Glutamatergic neuron (in vitro differentiated cells): Measurements from ENCODE around the gene CABS1. TPM values are rescaled to one million over a fixed set of nuclear protein-coding genes. Genes with fewer than 3 reads are reported as not detected.

Source experiments
- DNase-seq: peaks from one replicate; pipeline ENCODE4 v3.0.0; 2022
- H3K27ac Mint-ChIP-seq: one replicate; pipeline ENCODE4 v1.8.0; 2020; ENCODE audit warnings: mild to moderate bottlenecking, mixed read lengths, inconsistent platforms; ENCODE audit not compliant: unreplicated experiment
- H3K27me3 Mint-ChIP-seq: one replicate; pipeline ENCODE4 v1.8.0; 2020; ENCODE audit warnings: mild to moderate bottlenecking, moderate library complexity, mixed read lengths, inconsistent platforms; ENCODE audit not compliant: unreplicated experiment
- H3K36me3 Mint-ChIP-seq: one replicate; pipeline ENCODE4 v1.8.0; 2020; ENCODE audit warnings: mild to moderate bottlenecking, mixed read lengths, inconsistent platforms; ENCODE audit not compliant: unreplicated experiment
- H3K4me1 Mint-ChIP-seq: one replicate; pipeline ENCODE4 v1.8.0; 2020; ENCODE audit warnings: mild to moderate bottlenecking, low read depth, mixed read lengths, inconsistent platforms; ENCODE audit not compliant: unreplicated experiment
- H3K4me3 Mint-ChIP-seq: one replicate; pipeline ENCODE4 v1.8.0; 2020; ENCODE audit warnings: mild to moderate bottlenecking, mixed read lengths, inconsistent platforms; ENCODE audit not compliant: unreplicated experiment
- H3K9me3 Mint-ChIP-seq: one replicate; pipeline ENCODE4 v1.8.0; 2020; ENCODE audit warnings: mild to moderate bottlenecking, moderate library complexity, mixed read lengths, inconsistent platforms; ENCODE audit not compliant: unreplicated experiment
- CTCF ChIP-seq: fragments of 200-600 bp; sonication (generic); IDR thresholded peaks from one replicate; pipeline ENCODE4 v1.5.0; 2021; ENCODE audit not compliant: partially characterized antibody, unreplicated experiment
- long read RNA-seq: library from polyadenylated mRNA; unstranded; transcript quantifications from one replicate; pipeline ENCODE4 v2.0.0, GENCODE V29; 2020; ENCODE audit not compliant: unreplicated experiment
- total RNA-seq: library from RNA; stranded (reverse); fragmentation: NEBNext Ultra II Directional; extraction: Animal tissue kit (Norgen Biotek cat#: 25700); gene quantifications from one replicate; pipeline ENCODE4 v1.2.1, GENCODE V29; 2021; ENCODE audit not compliant: unreplicated experiment

CABS1 gene
- total RNA-seq = not detected
- long read RNA-seq = 0 reads

- Mint-ChIP-seq H3K27ac (no peak within 1 kb of the TSS), H3K4me3 (no peak within 1 kb of the TSS), H3K27me3 (no peaks in the 10 kb centered on the region), H3K4me1 (no peaks in the 10 kb centered on the region), H3K36me3 (no peaks in the 10 kb centered on the region), H3K9me3 (no peaks in the 10 kb centered on the region)
- no peak for DNase-seq
- no peak for TF ChIP-seq CTCF
These were observed at the start of gene CABS1 for GRCh38 chr4:70334681-70335080. CABS1 (plus strand) TSS chr4:70334981; CDS start chr4:70335040, 59 bp downstream.

DNA sequence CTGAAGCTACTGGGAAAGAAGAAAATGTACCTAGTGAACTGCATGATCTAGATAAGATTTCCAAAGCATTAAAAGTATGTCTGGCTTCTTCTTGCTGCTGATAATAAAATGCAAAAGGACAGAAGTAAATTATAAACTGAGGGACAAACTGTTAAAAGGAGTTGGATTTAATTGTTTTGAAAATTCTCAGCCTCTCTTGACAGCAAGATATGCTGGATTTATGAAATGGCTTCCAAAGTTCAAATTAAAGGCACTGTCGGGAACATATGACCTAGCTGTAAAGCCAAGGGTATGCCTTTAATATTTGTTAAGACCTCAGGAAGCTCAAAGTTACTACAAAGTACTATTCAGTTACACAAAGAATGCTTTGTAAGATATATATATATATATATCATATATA lies 46.1 kb upstream of the CABS1 start:
- H3K27ac Mint-ChIP-seq = no peak overlapping the region
- no peaks in the 10 kb centered on the region for H3K9me3 Mint-ChIP-seq
- H3K4me3 Mint-ChIP-seq = no peak overlapping the region
- H3K27me3 Mint-ChIP-seq = no peaks in the 10 kb centered on the region
- H3K4me1 Mint-ChIP-seq = no peaks in the 10 kb centered on the region
- H3K36me3 Mint-ChIP-seq = no peaks in the 10 kb centered on the region
- TF ChIP-seq CTCF = no peak
- DNase-seq = no peak

- no peak overlapping the region for H3K27ac Mint-ChIP-seq
- no peak for TF ChIP-seq CTCF
- no peaks in the 10 kb centered on the region for H3K36me3 Mint-ChIP-seq
- no peaks in the 10 kb centered on the region for H3K4me1 Mint-ChIP-seq
- H3K4me3 Mint-ChIP-seq = no peak overlapping the region
- no peaks in the 10 kb centered on the region for H3K27me3 Mint-ChIP-seq
- H3K9me3 Mint-ChIP-seq = no peaks in the 10 kb centered on the region
- DNase-seq = no peak
These were observed 43.4 kb upstream of the CABS1 start for GRCh38 chr4:70291341-70291740.

DNA sequence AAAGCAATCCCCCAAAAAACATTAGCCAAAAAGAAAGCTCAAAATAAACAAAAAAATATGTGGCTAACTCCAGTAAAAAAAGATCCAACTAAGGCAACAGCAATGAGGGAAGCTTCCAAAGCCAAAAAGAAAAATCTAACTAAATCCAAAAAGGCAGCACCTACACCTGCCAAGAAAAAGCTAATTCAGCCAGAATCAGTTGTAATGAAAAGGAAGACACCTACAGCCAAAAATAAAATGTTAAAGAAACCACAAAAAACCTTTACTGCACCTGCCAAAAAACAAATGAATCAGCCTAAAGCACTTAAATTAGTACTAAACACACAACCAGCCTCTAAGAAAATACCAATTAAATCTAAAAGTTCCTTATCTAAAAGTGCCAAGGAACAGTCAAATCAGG lies 37.2 kb upstream of the CABS1 start:
- Mint-ChIP-seq H3K36me3 (no peaks in the 10 kb centered on the region), H3K4me3 (no peak overlapping the region), H3K9me3 (no peaks in the 10 kb centered on the region), H3K27ac (no peak overlapping the region), H3K27me3 (peaks cover 3% of the 10 kb centered on the region), H3K4me1 (no peaks in the 10 kb centered on the region)
- TF ChIP-seq CTCF = no peak
- no peak for DNase-seq

DNA sequence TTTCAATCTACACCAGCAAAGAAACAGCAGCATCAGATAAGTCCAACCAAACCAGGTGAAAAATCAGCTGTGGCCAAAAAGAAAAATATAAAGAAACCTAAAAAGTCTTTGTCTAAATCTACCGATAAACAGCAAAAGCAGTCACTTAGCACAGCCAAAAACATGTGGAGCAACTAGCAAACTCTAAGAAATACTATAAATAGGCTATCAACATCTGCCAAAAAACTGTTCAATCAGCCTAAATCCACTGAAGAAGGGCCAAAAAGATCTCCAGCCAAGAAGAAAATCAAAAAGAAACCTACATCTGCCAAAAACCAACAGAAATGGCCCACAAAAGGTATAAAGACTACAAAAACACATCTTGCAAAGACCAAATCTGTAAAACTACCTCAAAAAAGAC lies 36.7 kb upstream of the CABS1 start:
- Mint-ChIP-seq H3K4me3 (no peak overlapping the region), H3K27ac (no peak overlapping the region), H3K27me3 (peaks cover 3% of the 10 kb centered on the region), H3K9me3 (no peaks in the 10 kb centered on the region), H3K4me1 (no peaks in the 10 kb centered on the region), H3K36me3 (no peaks in the 10 kb centered on the region)
- no peak for DNase-seq
- no peak for TF ChIP-seq CTCF
